ENCODE data around the gene MEG3. TPM values are rescaled to one million over a fixed set of nuclear protein-coding genes. Genes with fewer than 3 reads are reported as not detected.

Gene MEG3
- total RNA-seq, 1 experiment from 2014 or later, result 62.4 TPM

- no peaks in the 10 kb centered on the region for H3K27me3 ChIP-seq (ENCODE audit: control insufficient read depth, insufficient read depth, low read length)
- CTCF ChIA-PET, result no interaction called here
- no peak overlapping the region for H3K4me3 ChIP-seq (ENCODE audit: low read depth in 2 of 2, low read length in 2 of 2)
- no peak for ATAC-seq
- TF ChIP-seq REST (IDR thresholded peaks at IDR 0.05; ENCODE audit: insufficient read depth in 1 of 2, low read depth in 2 of 2, low read length in 1 of 2) (no peak), SIN3A (IDR thresholded peaks at IDR 0.05; ENCODE audit: borderline replicate concordance, insufficient read depth, low read depth, low read length) (no peak), TCF7L2 (IDR thresholded peaks at IDR 0.05; ENCODE audit: low read depth, low read length) (no peak), CTCF (IDR thresholded peaks at IDR 0.05) (no peak)
- DNase-seq (ENCODE audit: low read depth, low spot score), result no peak
- intact Hi-C loops (cut with micrococcal nuclease; ENCODE audit: unreplicated experiment), result loop anchor here (2.0 kb wide), 1 partner anchor 49 kb away; no protein-coding TSS in a partner anchor
- H3K9me3 ChIP-seq (ENCODE audit: control insufficient read depth, insufficient read depth, low read depth, low read length), result no peaks in the 10 kb centered on the region
- H3K36me3 ChIP-seq (ENCODE audit: control insufficient read depth, insufficient read depth, low read length), result no peaks in the 10 kb centered on the region
- in situ Hi-C loops (cut with HindIII; ENCODE audit: low pct_unique_long_range_greater_than_20kb, low sequenced_read_pairs), result no loop called here
- no peak overlapping the region for H3K27ac ChIP-seq (ENCODE audit: low read length)
- no peaks in the 10 kb centered on the region for H3K4me1 ChIP-seq (ENCODE audit: control insufficient read depth, insufficient read depth, low read length)
- POLR2A ChIA-PET, result no interaction called here
- no TSS peak for BruUV-seq (replicated peaks)
Measured at GRCh38 chr14:100899884-100900771, 74.2 kb downstream of the MEG3 start.

GRCh38 chr14:100900837-100901390 is 75.0 kb downstream of the MEG3 start:
- ChIA-PET CTCF (no interaction called here), POLR2A (no interaction called here)
- Histone ChIP-seq H3K36me3 (ENCODE audit: control insufficient read depth, insufficient read depth, low read length) (no peaks in the 10 kb centered on the region), H3K4me3 (ENCODE audit: low read depth in 2 of 2, low read length in 2 of 2) (no peak overlapping the region), H3K9me3 (ENCODE audit: control insufficient read depth, insufficient read depth, low read depth, low read length) (no peaks in the 10 kb centered on the region), H3K27ac (ENCODE audit: low read length) (no peak overlapping the region), H3K27me3 (ENCODE audit: control insufficient read depth, insufficient read depth, low read length) (no peaks in the 10 kb centered on the region), H3K4me1 (ENCODE audit: control insufficient read depth, insufficient read depth, low read length) (no peaks in the 10 kb centered on the region)
- BruUV-seq (replicated peaks), result no TSS peak
- no peak for DNase-seq (ENCODE audit: low read depth, low spot score)
- intact Hi-C loops (cut with micrococcal nuclease; ENCODE audit: unreplicated experiment), result loop anchor here (2.0 kb wide), 1 partner anchor 50 kb away; no protein-coding TSS in a partner anchor
- in situ Hi-C loops (cut with HindIII; ENCODE audit: low pct_unique_long_range_greater_than_20kb, low sequenced_read_pairs), result no loop called here
- ATAC-seq, result peak; percentile 68
- TF ChIP-seq SIN3A (IDR thresholded peaks at IDR 0.05; ENCODE audit: borderline replicate concordance, insufficient read depth, low read depth, low read length), result no peak
- no peak for TF ChIP-seq POLR2AphosphoS5 (IDR thresholded peaks at IDR 0.05; ENCODE audit: low read depth, low read length)
- TF ChIP-seq TCF7L2 (IDR thresholded peaks at IDR 0.05; ENCODE audit: low read depth, low read length), result no peak
- TF ChIP-seq REST (IDR thresholded peaks at IDR 0.05; ENCODE audit: insufficient read depth in 1 of 2, low read depth in 2 of 2, low read length in 1 of 2), result 0 out of 4 replicates have a peak, but pooled peaks of 1 of the 2 experiments have one; percentile 24
- TF ChIP-seq CTCF (IDR thresholded peaks at IDR 0.05), result peak; percentile 76

All from Panc1 (cell line).